ENCODE measurements around the gene BEST2.

Gene BEST2

GRCh38 chr19:12770922-12771321, 19.3 kb downstream of the BEST2 start:
- no peak for DNase-seq (ENCODE audit: low read depth)

- no peak for DNase-seq (ENCODE audit: low read depth)
These were observed 20.7 kb downstream of the BEST2 start for GRCh38 chr19:12772323-12772722.

GRCh38 chr19:12773571-12773970, 22.0 kb downstream of the BEST2 start:
- DNase-seq (ENCODE audit: low read depth): no peak

GRCh38 chr19:12774588-12775555, 23.3 kb downstream of the BEST2 start, which contains the start of gene HOOK2:
TSS of gene HOOK2 (minus strand) at chr19:12775552. CDS start at chr19:12775449, 103 bp downstream.
- DNase-seq (ENCODE audit: low read depth): no peak

- DNase-seq (ENCODE audit: low read depth): no peak
These were observed 25.8 kb downstream of the BEST2 start for GRCh38 chr19:12777217-12778016.

GRCh38 chr19:12778017-12778904, 26.7 kb downstream of the BEST2 start:
- DNase-seq (ENCODE audit: low read depth): peak; percentile 74

- no peak for DNase-seq (ENCODE audit: low read depth)
These were observed 27.2 kb downstream of the BEST2 start for GRCh38 chr19:12778905-12779161.

GRCh38 chr19:12779162-12779993, 27.8 kb downstream of the BEST2 start:
- DNase-seq (ENCODE audit: low read depth): peak; percentile 65

GRCh38 chr19:12782174-12782423, 30.5 kb downstream of the BEST2 start:
- no peak for DNase-seq (ENCODE audit: low read depth)

GRCh38 chr19:12782424-12783290, 31.1 kb downstream of the BEST2 start:
- DNase-seq (ENCODE audit: low read depth): peak; percentile 80

- DNase-seq (ENCODE audit: low read depth): no peak
These were observed 31.8 kb downstream of the BEST2 start for GRCh38 chr19:12783291-12783848.

GRCh38 chr19:12783849-12784393, 32.3 kb downstream of the BEST2 start:
- DNase-seq (ENCODE audit: low read depth): no peak

GRCh38 chr19:12784394-12784870, 32.8 kb downstream of the BEST2 start:
- DNase-seq (ENCODE audit: low read depth): no peak

- no peak for DNase-seq (ENCODE audit: low read depth)
These were observed 33.4 kb downstream of the BEST2 start for GRCh38 chr19:12784871-12785430.

GRCh38 chr19:12785431-12786031, 33.9 kb downstream of the BEST2 start:
- DNase-seq (ENCODE audit: low read depth): no peak

- no peak for DNase-seq (ENCODE audit: low read depth)
These were observed 34.7 kb downstream of the BEST2 start for GRCh38 chr19:12786141-12786870.

GRCh38 chr19:12786952-12787351, 35.4 kb downstream of the BEST2 start:
- DNase-seq (ENCODE audit: low read depth): no peak

GRCh38 chr19:12787458-12787857, 35.9 kb downstream of the BEST2 start:
- DNase-seq (ENCODE audit: low read depth): no peak

Measured in amniotic epithelial cell (primary cell).